HepG2 (cell line): Measurements from ENCODE around the gene FBRSL1. TPM values are rescaled to one million over a fixed set of nuclear protein-coding genes. Genes with fewer than 3 reads are reported as not detected.

Experiments
- ATAC-seq: fragments of 200-7000 bp; cut with Tn5 transposase; 3 replicates; pipeline ENCODE4 v1.9.1; 2020; ENCODE audit warnings: mild to moderate bottlenecking, moderate library complexity
- BruUV-seq: library from RNA; stranded (reverse); fragments of 400-500 nt; replicated peaks from 2 replicates; lab custom pipeline; 2021; lab: Mats Ljungman, UMichigan
- CTCF ChIA-PET: fragments of 300-600 bp; formaldehyde crosslinking; extraction: SDS; loops from one replicate; lab custom pipeline; 2021; ENCODE audit warnings: low total read pairs, inconsistent platforms, low intra/inter-chr PET ratio; lab: Yijun Ruan, JAX
- POLR2A ChIA-PET: fragments of 350-600 bp; sonication (Branson Sonifier 250); formaldehyde crosslinking; loops from one replicate; lab custom pipeline; 2020; ENCODE audit warnings: antibody characterized with exemption, inconsistent platforms; lab: Yijun Ruan, JAX
- DNase-seq: peaks from one replicate; pipeline ENCODE4 v3.0.0-alpha.2; 2015; ENCODE audit warnings: low spot score
- FAIRE-seq: peaks from 3 replicates; lab custom pipeline; 2011; peaks lifted over from hg19 to GRCh38; lab: Jason Lieb, UNC
- H2AFZ ChIP-seq: one replicate; pipeline ENCODE4 v1.6.1; 2011; ENCODE audit warnings: low read length, inconsistent platforms
- H3K27ac ChIP-seq: fragments of 300-600 bp; 3 replicates; pipeline ENCODE4 v1.8.0; 2011; ENCODE audit warnings: mixed run types, mild to moderate bottlenecking, mixed read lengths, low read length, inconsistent platforms; ENCODE audit not compliant: insufficient read depth; ENCODE audit errors: extremely low read length
- H3K27me3 ChIP-seq, 2 experiments: fragments of 200-600 bp in 1 of 2; 2 replicates in 1 of 2; 3 replicates in 1 of 2; pipeline versions ENCODE4 v1.6.0 to v1.8.0; 2011; ENCODE audit warnings: low read length in 2 of 2, mild to moderate bottlenecking in 2 of 2, moderate library complexity in 2 of 2, inconsistent platforms in 1 of 2; ENCODE audit not compliant: insufficient read depth in 2 of 2, control insufficient read depth in 1 of 2
- H3K36me3 ChIP-seq, 2 experiments: fragments of 200-600 bp in 1 of 2; replicated peaks in 1 of 2; 2 replicates in 1 of 2; 3 replicates in 1 of 2; pipeline versions ENCODE4 v1.5.1 to v1.8.0; 2011; ENCODE audit warnings: low read length in 2 of 2, inconsistent platforms in 1 of 2; ENCODE audit not compliant: insufficient read depth in 2 of 2, control insufficient read depth in 1 of 2
- H3K4me1 ChIP-seq: 2 replicates; pipeline ENCODE4 v1.5.1; 2012; ENCODE audit warnings: low read length, inconsistent platforms; ENCODE audit not compliant: insufficient read depth
- H3K4me2 ChIP-seq: 2 replicates; pipeline ENCODE4 v1.6.0; 2011; ENCODE audit warnings: low read depth, low read length, inconsistent platforms
- H3K4me3 ChIP-seq, 3 experiments: fragments of 200-600 bp in 1 of 3; sonication (generic), shearing (Covaris generic) in 1 of 3; replicated peaks in 1 of 3; 2 replicates each; pipeline ENCODE4 v1.5.1; 2011 to 2016; ENCODE audit warnings: low read length in 3 of 3, inconsistent platforms in 2 of 3, low read depth in 2 of 3, mild to moderate bottlenecking in 2 of 3, control low read depth in 1 of 3, mixed read lengths in 1 of 3; ENCODE audit not compliant: insufficient read depth in 1 of 3
- H3K79me2 ChIP-seq: one replicate; pipeline ENCODE4 v1.6.1; 2011; ENCODE audit warnings: low read length, inconsistent platforms; ENCODE audit not compliant: insufficient read depth
- H3K9ac ChIP-seq: 2 replicates; pipeline ENCODE4 v1.6.0; 2011; ENCODE audit warnings: mild to moderate bottlenecking, low read depth, low read length, inconsistent platforms; ENCODE audit not compliant: insufficient read depth
- H3K9me3 ChIP-seq: 2 replicates; pipeline ENCODE4 v1.5.1; 2012; ENCODE audit warnings: mild to moderate bottlenecking, low read length
- H4K20me1 ChIP-seq: 2 replicates; pipeline ENCODE4 v1.6.0; 2011; ENCODE audit warnings: inconsistent platforms, mild to moderate bottlenecking, low read length, moderate library complexity; ENCODE audit not compliant: insufficient read depth
- ATF1 ChIP-seq: IDR thresholded peaks from 2 replicates; pipeline ENCODE4 v1.6.1; 2016; ENCODE audit warnings: mild to moderate bottlenecking, control low read depth
- CEBPB ChIP-seq: IDR thresholded peaks from 2 replicates; pipeline ENCODE4 v1.6.1; 2011; ENCODE audit warnings: low read depth, low read length, improper control_type of control experiment, borderline replicate concordance
- CEBPG ChIP-seq: IDR thresholded peaks from 2 replicates; pipeline ENCODE4 v1.6.1; 2016
- DRAP1 ChIP-seq: IDR thresholded peaks from 2 replicates; pipeline ENCODE4 v1.6.1; 2016; ENCODE audit warnings: missing genetic modification reagents, missing compliant biosample characterization
- HNF4A ChIP-seq: sonication (generic); formaldehyde crosslinking; IDR thresholded peaks from 2 replicates; pipeline ENCODE4 v1.4.0; 2020; ENCODE audit warnings: missing genetic modification reagents
- KDM6A ChIP-seq: IDR thresholded peaks from 2 replicates; pipeline ENCODE4 v1.6.1; 2016; ENCODE audit warnings: low read depth
- SALL2 ChIP-seq: sonication (generic); formaldehyde crosslinking; IDR thresholded peaks from 2 replicates; pipeline ENCODE4 v1.8.1; 2023; ENCODE audit warnings: mild to moderate bottlenecking, missing genetic modification reagents, inconsistent platforms
- TFAP4 ChIP-seq: sonication (generic); IDR thresholded peaks from 2 replicates; pipeline ENCODE4 v1.6.1; 2016; ENCODE audit warnings: low read depth, borderline replicate concordance
- THAP7 ChIP-seq: sonication (generic); formaldehyde crosslinking; IDR thresholded peaks from 2 replicates; pipeline ENCODE4 v1.8.1; 2023; ENCODE audit warnings: mild to moderate bottlenecking, missing genetic modification reagents
- TRIM24 ChIP-seq: sonication (generic); formaldehyde crosslinking; IDR thresholded peaks from 2 replicates; pipeline ENCODE4 v1.8.0; 2022; ENCODE audit warnings: mild to moderate bottlenecking, missing genetic modification reagents
- ZNF121 ChIP-seq: sonication (generic); formaldehyde crosslinking; IDR thresholded peaks from 2 replicates; pipeline ENCODE4 v1.5.0; 2020; ENCODE audit warnings: mild to moderate bottlenecking, missing genetic modification reagents
- ZNF251 ChIP-seq: sonication (generic); formaldehyde crosslinking; IDR thresholded peaks from 2 replicates; pipeline ENCODE4 v1.9.0; 2021; ENCODE audit warnings: mild to moderate bottlenecking, missing genetic modification reagents
- ZNF263 ChIP-seq: sonication (generic); formaldehyde crosslinking; IDR thresholded peaks from 2 replicates; pipeline ENCODE4 v1.4.0; 2020; ENCODE audit warnings: missing genetic modification reagents
- ZNF276 ChIP-seq: sonication (generic); formaldehyde crosslinking; IDR thresholded peaks from 2 replicates; pipeline ENCODE4 v1.4.0; 2020; ENCODE audit warnings: mild to moderate bottlenecking, low read depth, missing genetic modification reagents
- ZNF281 ChIP-seq: sonication (generic); formaldehyde crosslinking; IDR thresholded peaks from 2 replicates; pipeline ENCODE4 v1.4.0; 2020; ENCODE audit warnings: missing genetic modification reagents, borderline replicate concordance
- ZNF576 ChIP-seq: sonication (generic); formaldehyde crosslinking; IDR thresholded peaks from 2 replicates; pipeline ENCODE4 v1.4.0; 2020; ENCODE audit warnings: mild to moderate bottlenecking, missing genetic modification reagents
- ZZZ3 ChIP-seq: sonication (generic); formaldehyde crosslinking; IDR thresholded peaks from 2 replicates; pipeline ENCODE4 v1.4.0; 2020; ENCODE audit warnings: missing genetic modification reagents, mild to moderate bottlenecking, borderline replicate concordance
- WGBS: methylation state at CpG from one replicate; pipeline ENCODE4 v1.1.6; 2017; ENCODE audit warnings: low lambda C conversion rate; 5-methylcytosine and 5-hydroxymethylcytosine counted together
- in situ Hi-C: cut with HindIII; loops from 2 replicates; pipeline ENCODE4 v1.10.0; 2017; ENCODE audit warnings: low pct_unique_long_range_greater_than_20kb; ENCODE audit not compliant: extremely low pct_ligation_motif_present
- intact Hi-C: fragments of 100-400 bp; cut with micrococcal nuclease; formaldehyde crosslinking; loops from one replicate; pipeline ENCODE4 v1.10.0; 2022; ENCODE audit not compliant: unreplicated experiment
- polyA plus RNA-seq, 8 experiments: library from polyadenylated mRNA; depleted of rRNA in 3 of 8; stranded (reverse) in 7 of 8; unstranded in 1 of 8; fragments of >200 nt; fragmentation: Illumina TruSeq in 4 of 8; extraction: Trizol in 4 of 8; gene quantifications; 2 replicates each; pipeline versions ENCODE4 v1.2.1 to v1.2.3, GENCODE V29; 2011 to 2016; ENCODE audit warnings: low read depth in 4 of 8, missing spikeins in 1 of 8, mixed read lengths in 1 of 8; ENCODE audit not compliant: insufficient read depth in 1 of 8
- total RNA-seq, 5 experiments: library from RNA; depleted of rRNA; stranded (reverse); fragments of >200 nt; fragmentation: Illumina TruSeq; extraction: Trizol; gene quantifications; 2 replicates each; pipeline ENCODE4 v1.2.3, GENCODE V29; 2016; ENCODE audit warnings: low read depth in 1 of 5

FBRSL1 gene
- total and polyA plus RNA-seq, 2 of the 13 experiments (the other 11 are each of a cell fraction or from before 2014, with no cell fraction given), result 3.6 to 7.9 TPM

- Histone ChIP-seq H4K20me1 (no peaks in the 10 kb centered on the region), H3K36me3 (no peaks in the 10 kb centered on the region), H3K27ac (no peak overlapping the region), H3K27me3 (peaks cover 31 to 97% of the 10 kb centered on the region in 2 experiments), H3K4me2 (no peak overlapping the region), H3K4me3 (no peak overlapping the region), H3K9ac (no peak overlapping the region), H3K4me1 (no peaks in the 10 kb centered on the region; the same call in 1 of the 2 replicates), H2AFZ (no peak overlapping the region), H3K9me3 (no peaks in the 10 kb centered on the region), H3K79me2 (no peaks in the 10 kb centered on the region)
- whole genome bisulfite sequencing, result 60% methylated on average over 11 of the region's 11 CpGs
- in situ Hi-C loops, result no loop called here
- no peak for TF ChIP-seq ZNF276 (CRISPR knock-in tag)
- no peak for TF ChIP-seq ZNF281
- TF ChIP-seq SALL2 (CRISPR knock-in tag), result no peak
- TF ChIP-seq TRIM24 (CRISPR knock-in tag), result no peak
- TF ChIP-seq ZNF251 (CRISPR knock-in tag), result no peak
- TF ChIP-seq ATF1, result no peak
- no peak for TF ChIP-seq THAP7
- TF ChIP-seq CEBPG (CRISPR knock-in tag), result peak; percentile 51
- TF ChIP-seq CEBPB, result peak; percentile 70; the same call in 1 of the 2 replicates
- no peak for TF ChIP-seq ZZZ3 (CRISPR knock-in tag)
- TF ChIP-seq ZNF576, result no peak
- TF ChIP-seq HNF4A (CRISPR knock-in tag), result no peak
- no peak for TF ChIP-seq TFAP4
- TF ChIP-seq DRAP1 (CRISPR knock-in tag), result no peak
- TF ChIP-seq KDM6A (CRISPR knock-in tag), result no peak
- no peak for TF ChIP-seq ZNF263 (CRISPR knock-in tag)
- no peak for TF ChIP-seq ZNF121 (CRISPR knock-in tag)
- no peak for DNase-seq
- no TSS peak for BruUV-seq
- ChIA-PET CTCF (no interaction called here), POLR2A (no interaction called here)
- intact Hi-C loops, result no loop called here
- ATAC-seq, result no peak
- no peak for FAIRE-seq
Measured at GRCh38 chr12:132481345-132481744, 8.6 kb upstream of the FBRSL1 start.
